HT1080 (cell line): ENCODE measurements around the gene CTDSPL. TPM values are rescaled to one million over a fixed set of nuclear protein-coding genes. Genes with fewer than 3 reads are reported as not detected.

ENCODE experiments used
- DNase-seq: peaks from one replicate; pipeline ENCODE4 v3.0.0-alpha.2; 2015; ENCODE audit warnings: low read depth
- total RNA-seq: library from RNA; depleted of rRNA; stranded (reverse); fragments of >200 nt; shearing (Covaris generic); gene quantifications from 2 replicates; pipeline ENCODE4 v1.2.3, GENCODE V29; 2014

Gene CTDSPL
- total RNA-seq, 1 experiment from 2014 or later: 23.5 TPM

GRCh38 chr3:37910671-37911400 lies 49.2 kb downstream of the CTDSPL start:
- DNase-seq: no peak

- no peak for DNase-seq
Measured at GRCh38 chr3:37912052-37912733, 50.5 kb downstream of the CTDSPL start.

- DNase-seq: no peak
Measured at GRCh38 chr3:37913522-37913921, 51.8 kb downstream of the CTDSPL start.

GRCh38 chr3:37916685-37917084 lies 55.0 kb downstream of the CTDSPL start:
- no peak for DNase-seq

- DNase-seq: no peak
Measured at GRCh38 chr3:37918627-37919026, 56.9 kb downstream of the CTDSPL start.

DNA sequence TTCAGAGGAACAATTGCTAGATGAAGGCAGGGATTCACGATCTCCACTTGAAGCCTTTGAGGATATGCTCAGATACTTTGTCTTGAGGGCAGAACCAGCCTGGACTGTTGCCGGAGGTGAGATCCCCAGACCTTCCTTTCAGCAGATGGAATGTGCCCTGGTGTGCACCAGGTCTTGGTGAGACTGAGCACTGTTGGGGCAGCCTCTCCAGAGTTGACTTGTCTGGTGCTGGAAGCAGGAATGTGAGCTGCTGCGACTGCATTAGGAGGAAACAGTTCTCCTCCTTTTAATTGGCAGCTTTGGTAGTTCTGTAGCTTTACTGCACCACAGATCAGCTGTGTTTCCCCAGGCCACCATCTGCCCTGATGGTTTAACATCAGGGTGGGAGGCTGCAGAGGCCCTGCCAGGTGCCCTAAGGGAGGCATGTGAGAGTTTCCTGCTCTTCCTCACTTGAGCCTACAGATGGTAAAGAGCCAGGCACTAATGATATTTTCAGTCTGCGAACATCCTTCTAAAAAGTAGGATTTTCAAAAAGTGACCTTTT lies 58.5 kb downstream of the CTDSPL start:
- DNase-seq: no peak

DNA sequence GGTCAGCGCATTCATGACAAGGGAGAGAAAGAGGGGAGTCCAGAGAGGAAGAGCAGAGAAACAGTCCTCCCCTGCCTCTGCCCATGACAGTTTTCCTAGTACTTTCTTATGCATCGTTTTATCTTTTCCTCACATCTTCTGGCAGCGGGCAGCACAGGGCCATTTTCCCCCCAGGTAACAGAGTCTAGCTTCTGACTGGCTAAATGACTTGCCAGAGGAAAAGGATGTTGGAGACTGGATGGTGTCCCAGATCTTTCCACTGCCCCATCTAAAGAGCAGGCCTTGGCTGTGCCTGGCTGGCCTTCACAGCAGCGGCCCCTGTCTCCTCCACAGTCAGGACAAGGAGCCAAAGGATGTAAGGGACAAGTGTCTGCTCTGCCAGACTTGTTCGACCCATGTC lies 59.3 kb downstream of the CTDSPL start:
- DNase-seq: no peak

GRCh38 chr3:37922721-37923568 lies 61.3 kb downstream of the CTDSPL start:
- peak; percentile 58 for DNase-seq

DNA sequence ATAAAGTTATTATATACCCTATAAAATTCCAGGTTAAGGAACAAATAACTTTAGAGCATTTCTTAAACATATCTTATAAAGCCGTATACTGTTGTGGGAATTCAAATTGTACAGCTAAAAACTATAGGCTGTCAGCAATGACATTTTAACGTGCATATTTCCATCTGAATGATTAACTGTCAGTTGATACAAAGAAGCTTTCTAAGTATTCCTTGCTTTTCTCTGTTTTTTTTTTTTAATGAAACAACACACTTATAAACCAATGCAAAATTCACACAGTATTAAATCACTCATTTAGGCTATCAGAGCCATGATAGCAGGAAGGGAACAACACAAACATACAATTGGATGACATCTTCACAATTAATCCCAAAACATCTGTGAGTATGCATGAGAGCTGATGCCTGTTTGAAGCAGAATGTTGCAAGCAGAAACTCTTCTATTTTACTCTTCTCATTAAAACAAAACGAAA lies 61.9 kb downstream of the CTDSPL start:
- no peak for DNase-seq

GRCh38 chr3:37924453-37924852 lies 62.8 kb downstream of the CTDSPL start:
- no peak for DNase-seq

DNA sequence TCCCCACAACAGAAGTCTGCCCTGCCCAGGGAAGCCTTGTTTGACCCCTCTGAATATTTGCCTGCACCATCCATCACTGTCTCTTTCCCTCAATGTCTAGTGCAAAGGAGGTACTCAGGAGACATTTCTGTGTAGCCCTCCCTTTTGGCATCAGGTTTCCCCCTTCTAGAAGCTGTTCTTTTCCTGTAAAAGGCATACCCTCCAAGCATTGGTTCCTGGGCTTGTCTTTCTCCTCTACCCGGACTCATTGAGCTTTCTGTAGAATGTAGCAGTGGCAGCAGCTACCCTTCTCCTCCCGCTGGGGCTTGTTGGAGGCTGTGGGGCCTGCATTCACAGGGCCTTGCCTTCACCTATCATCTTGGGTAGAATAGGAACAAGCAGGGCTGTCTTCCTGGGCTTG lies 63.5 kb downstream of the CTDSPL start:
- DNase-seq: no peak

GRCh38 chr3:37926611-37927010 lies 64.9 kb downstream of the CTDSPL start:
- DNase-seq: no peak

GRCh38 chr3:37930495-37930894 lies 68.8 kb downstream of the CTDSPL start:
- DNase-seq: no peak

DNA sequence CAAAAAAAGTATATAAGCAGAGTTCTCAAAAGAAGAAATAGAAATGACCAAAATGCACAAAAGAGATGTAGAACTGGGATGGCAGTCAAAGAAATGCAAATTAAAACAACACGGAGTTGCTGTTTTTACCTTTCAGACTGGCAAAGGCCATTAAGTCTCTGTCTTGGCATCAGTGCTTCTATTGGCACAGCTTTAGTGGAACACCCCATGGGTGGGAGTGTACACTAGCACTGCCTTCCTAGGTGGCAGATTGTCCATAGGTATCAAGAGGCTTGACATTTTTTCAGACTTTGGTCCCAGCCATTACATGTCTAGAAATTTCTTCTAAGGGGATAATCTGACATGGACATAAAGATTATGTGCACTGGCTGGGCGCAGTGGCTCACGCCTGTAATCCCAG lies 70.8 kb downstream of the CTDSPL start:
- DNase-seq: no peak

DNA sequence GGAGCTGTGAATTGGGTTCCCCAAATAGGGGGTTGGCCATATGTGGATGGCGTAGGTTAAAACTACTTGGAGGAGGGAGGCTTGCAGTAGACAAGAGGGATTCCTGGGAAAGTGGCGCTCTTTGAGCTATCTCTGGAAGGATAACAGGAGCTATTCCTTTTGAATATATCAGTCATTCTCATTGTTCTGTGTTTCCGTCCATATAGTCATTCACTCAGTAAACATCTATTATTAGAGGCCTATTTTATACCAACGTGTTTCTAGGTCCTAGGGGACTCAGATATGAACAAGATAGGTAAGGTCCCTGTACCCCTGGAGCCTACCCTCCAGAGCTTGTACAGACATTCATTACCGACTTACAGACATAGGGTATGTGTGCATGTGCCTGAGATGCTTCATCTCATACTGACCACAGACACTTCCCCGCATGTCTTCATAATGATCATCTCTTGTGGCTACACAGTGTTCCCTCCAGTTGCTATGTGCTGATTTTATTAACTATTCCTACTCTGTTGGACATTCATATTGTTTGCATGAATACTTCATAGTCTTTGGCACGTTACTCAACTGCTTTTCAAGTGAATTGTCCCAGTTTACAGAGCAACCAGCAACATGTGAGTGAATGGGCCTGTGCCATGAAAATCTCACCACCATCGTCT lies 73.1 kb downstream of the CTDSPL start:
- no peak for DNase-seq

- DNase-seq: no peak
Measured at GRCh38 chr3:37935290-37935668, 73.6 kb downstream of the CTDSPL start.

DNA sequence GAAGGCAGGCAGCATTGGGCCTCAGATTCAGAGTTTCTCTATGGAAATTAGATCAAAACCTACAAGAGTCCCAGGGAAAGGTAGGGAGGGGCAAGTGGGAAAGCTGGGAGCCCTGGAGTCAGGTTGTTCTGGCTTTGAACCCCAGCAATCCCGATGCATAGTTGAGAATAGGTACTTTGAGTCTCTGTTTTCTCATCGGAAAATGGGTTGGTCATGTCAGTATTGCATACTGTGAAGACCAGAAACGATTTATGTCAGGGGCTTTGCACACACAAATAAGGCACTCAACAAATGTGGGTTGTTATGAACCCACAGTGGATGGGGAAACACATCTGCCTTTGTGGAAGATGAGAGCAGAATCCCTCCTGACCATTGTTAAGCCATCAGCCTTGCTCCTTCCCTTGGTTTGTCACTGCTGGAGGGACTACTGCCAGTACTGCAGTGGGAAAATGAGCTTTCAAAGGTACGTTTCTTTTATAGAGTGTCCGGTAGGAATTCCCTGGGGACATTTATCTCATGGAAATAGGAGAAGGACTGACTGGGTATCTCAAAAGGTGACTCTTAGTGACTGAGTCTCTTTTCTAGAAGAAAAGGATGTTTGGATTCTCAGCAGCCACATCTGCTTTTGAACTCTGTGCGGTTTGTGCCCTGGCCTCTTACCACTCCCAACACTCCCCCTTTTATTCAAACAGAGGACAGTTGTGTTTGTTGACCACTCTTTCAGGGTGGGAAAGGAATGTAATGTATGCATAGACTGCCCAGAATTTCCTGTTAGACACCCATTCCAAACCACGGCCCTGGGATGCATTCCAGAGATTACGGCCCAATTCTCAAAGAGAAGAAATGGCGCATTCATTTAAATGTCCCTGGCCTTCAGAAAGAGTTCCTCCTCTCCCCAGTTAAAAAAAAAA lies 74.3 kb downstream of the CTDSPL start:
- peak; percentile 99 for DNase-seq

DNA sequence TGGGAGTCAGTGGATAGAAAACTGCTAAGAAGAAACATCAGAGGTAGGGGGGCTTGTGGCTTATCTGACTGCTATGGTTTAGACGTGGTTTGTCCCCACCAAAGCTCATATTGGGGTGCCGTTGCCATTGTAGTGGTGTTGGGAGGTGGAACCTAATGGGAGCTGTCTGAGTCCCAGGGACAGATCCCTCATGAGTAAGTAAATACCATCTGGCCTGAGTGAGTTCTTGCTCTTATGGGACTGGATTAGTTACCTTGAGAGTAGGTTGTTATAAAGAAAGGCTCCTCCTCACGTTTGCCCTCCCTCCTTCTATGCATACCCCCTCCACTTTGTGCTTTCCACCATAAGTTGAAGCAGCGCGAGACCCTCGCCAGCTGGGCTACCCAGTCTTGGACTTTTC lies 75.5 kb downstream of the CTDSPL start:
- DNase-seq: no peak

GRCh38 chr3:37938011-37938410 lies 76.3 kb downstream of the CTDSPL start:
- no peak for DNase-seq

- DNase-seq: no peak
Measured at GRCh38 chr3:37940242-37940908, 78.7 kb downstream of the CTDSPL start.
